Breast epithelium (tissue), 4 donors: ENCODE results near the gene BTNL2. TPM values are rescaled to one million over a fixed set of nuclear protein-coding genes. Genes with fewer than 3 reads are reported as not detected.

Source experiments
- DNase-seq, 2 donors: peaks; one replicate each; pipeline ENCODE4 v3.0.0-alpha.2; 2019; ENCODE audit warnings: low spot score in 2 of 2
- H3K27ac ChIP-seq, 2 donors: fragments of 200-600 bp; sonication (generic) in 1 of 2; one replicate each; pipeline ENCODE4 v1.5.1; 2016 to 2019; ENCODE audit warnings: mild to moderate bottlenecking in 1 of 2
- H3K27me3 ChIP-seq, 2 donors: fragments of 200-600 bp; sonication (generic) in 1 of 2; one replicate each; pipeline versions ENCODE4 v1.5.1 to v1.6.0; 2017 to 2019; ENCODE audit warnings: control low read depth in 1 of 2, mild to moderate bottlenecking in 1 of 2
- H3K36me3 ChIP-seq: fragments of 200-600 bp; one replicate; pipeline ENCODE4 v1.5.1; 2019
- H3K4me1 ChIP-seq, 2 donors: fragments of 200-600 bp; sonication (generic); one replicate each; pipeline ENCODE4 v1.5.1; 2016 to 2019; ENCODE audit warnings: control low read depth in 1 of 2
- H3K4me3 ChIP-seq, 3 donors: fragments of 200-600 bp; sonication (generic); 1 replicate in 2 of 3; 2 replicates in 1 of 3; pipeline ENCODE4 v1.5.1; 2016 to 2019; ENCODE audit warnings: mild to moderate bottlenecking in 3 of 3, moderate library complexity in 2 of 3
- H3K9me3 ChIP-seq, 2 donors: fragments of 200-600 bp; sonication (generic) in 1 of 2; one replicate each; pipeline ENCODE4 v1.5.1; 2016 to 2019; ENCODE audit warnings: control low read depth in 1 of 2
- POLR2A ChIP-seq: fragments of 450-650 bp; IDR thresholded peaks from one replicate; pipeline ENCODE4 v1.6.1; 2016; ENCODE audit warnings: antibody characterized with exemption, mild to moderate bottlenecking, moderate library complexity
- POLR2AphosphoS5 ChIP-seq, 3 donors: sonication (generic); formaldehyde crosslinking; IDR thresholded peaks; one replicate each; pipeline ENCODE4 v1.6.1; 2017; ENCODE audit warnings: antibody characterized with exemption in 3 of 3
- intact Hi-C: fragments of 100-400 bp; cut with DNase I; formaldehyde crosslinking; loops from one replicate; pipeline ENCODE4 v1.15.1; 2023; ENCODE audit warnings: low total_unique reads
- total RNA-seq, 3 donors: library from RNA; depleted of rRNA; stranded (reverse); fragments of >200 nt; gene quantifications; one replicate each; pipeline ENCODE4 v1.1.0, GENCODE V29; 2016
- TF ChIP-seq, protein P1 (sequence below), 3 donors: fragments of 450-650 bp; IDR thresholded peaks; one replicate each; pipeline ENCODE4 v1.5.1; 2016 to 2017; ENCODE audit warnings: antibody characterized with exemption in 3 of 3, mild to moderate bottlenecking in 3 of 3, moderate library complexity in 3 of 3

Gene BTNL2
- total RNA-seq, 3 donors from 2014 or later: not detected

GRCh38 chr6:32413427-32414047 lies 6.6 kb upstream of the BTNL2 start:
- no peak for TF ChIP-seq POLR2A
- TF ChIP-seq, protein P1, sequence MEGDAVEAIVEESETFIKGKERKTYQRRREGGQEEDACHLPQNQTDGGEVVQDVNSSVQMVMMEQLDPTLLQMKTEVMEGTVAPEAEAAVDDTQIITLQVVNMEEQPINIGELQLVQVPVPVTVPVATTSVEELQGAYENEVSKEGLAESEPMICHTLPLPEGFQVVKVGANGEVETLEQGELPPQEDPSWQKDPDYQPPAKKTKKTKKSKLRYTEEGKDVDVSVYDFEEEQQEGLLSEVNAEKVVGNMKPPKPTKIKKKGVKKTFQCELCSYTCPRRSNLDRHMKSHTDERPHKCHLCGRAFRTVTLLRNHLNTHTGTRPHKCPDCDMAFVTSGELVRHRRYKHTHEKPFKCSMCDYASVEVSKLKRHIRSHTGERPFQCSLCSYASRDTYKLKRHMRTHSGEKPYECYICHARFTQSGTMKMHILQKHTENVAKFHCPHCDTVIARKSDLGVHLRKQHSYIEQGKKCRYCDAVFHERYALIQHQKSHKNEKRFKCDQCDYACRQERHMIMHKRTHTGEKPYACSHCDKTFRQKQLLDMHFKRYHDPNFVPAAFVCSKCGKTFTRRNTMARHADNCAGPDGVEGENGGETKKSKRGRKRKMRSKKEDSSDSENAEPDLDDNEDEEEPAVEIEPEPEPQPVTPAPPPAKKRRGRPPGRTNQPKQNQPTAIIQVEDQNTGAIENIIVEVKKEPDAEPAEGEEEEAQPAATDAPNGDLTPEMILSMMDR (IDR thresholded peaks at IDR 0.05): peak; percentile 76 to 91 (median 78)
- peak in 2 of 3 donors; percentile 11 to 23 for TF ChIP-seq POLR2AphosphoS5 (IDR thresholded peaks at IDR 0.05)
- H3K4me3 ChIP-seq: no peak overlapping the region
- H3K27ac ChIP-seq: no peak overlapping the region
- no peaks in the 10 kb centered on the region for H3K4me1 ChIP-seq
- no peaks in the 10 kb centered on the region for H3K36me3 ChIP-seq
- H3K9me3 ChIP-seq: no peaks in the 10 kb centered on the region
- intact Hi-C loops: no loop called here
- DNase-seq: peak; percentile 70 to 72
- peaks cover 0 to 34% of the 10 kb centered on the region in 2 donors for H3K27me3 ChIP-seq

- intact Hi-C loops: no loop called here
- no peak for TF ChIP-seq POLR2AphosphoS5 (IDR thresholded peaks at IDR 0.05)
- no peak for TF ChIP-seq POLR2A
- TF ChIP-seq, protein P1 (IDR thresholded peaks at IDR 0.05): no peak
- Histone ChIP-seq H3K27ac (no peak overlapping the region), H3K27me3 (peaks cover 0 to 36% of the 10 kb centered on the region in 2 donors), H3K4me1 (no peaks in the 10 kb centered on the region), H3K36me3 (no peaks in the 10 kb centered on the region), H3K9me3 (no peaks in the 10 kb centered on the region), H3K4me3 (no peak overlapping the region)
- no peak for DNase-seq
Observed at GRCh38 chr6:32411566-32412327, 4.8 kb upstream of the BTNL2 start.

DNA sequence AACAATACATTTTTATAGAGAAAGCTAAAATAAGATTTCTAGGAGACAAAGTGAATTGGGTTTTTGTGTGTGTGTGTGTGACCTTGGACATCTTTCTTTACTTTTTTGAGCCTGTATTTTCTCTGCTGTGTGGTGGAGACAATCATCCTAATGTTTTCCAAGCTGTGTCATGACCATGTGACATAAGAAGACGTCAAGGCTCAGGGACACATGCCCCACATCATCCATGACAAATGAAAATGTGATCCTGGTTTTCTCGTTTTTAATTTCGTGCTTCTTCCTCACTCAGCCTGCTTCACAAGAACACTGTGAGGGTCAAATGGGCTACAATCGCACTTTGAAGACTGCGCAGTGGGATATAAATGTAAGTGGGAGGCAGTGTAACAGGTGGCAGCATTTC lies 3.9 kb upstream of the BTNL2 start:
- H3K9me3 ChIP-seq: no peaks in the 10 kb centered on the region
- no peaks in the 10 kb centered on the region for H3K4me1 ChIP-seq
- H3K27me3 ChIP-seq: peaks cover 0 to 36% of the 10 kb centered on the region in 2 donors
- no peak overlapping the region for H3K27ac ChIP-seq
- no peak for TF ChIP-seq POLR2AphosphoS5 (IDR thresholded peaks at IDR 0.05)
- TF ChIP-seq POLR2A: no peak
- TF ChIP-seq, protein P1 (IDR thresholded peaks at IDR 0.05): no peak
- H3K4me3 ChIP-seq: no peak overlapping the region
- no peak for DNase-seq
- intact Hi-C loops: no loop called here
- no peaks in the 10 kb centered on the region for H3K36me3 ChIP-seq

- Histone ChIP-seq H3K36me3 (no peaks in the 10 kb centered on the region), H3K27me3 (peaks cover 0 to 36% of the 10 kb centered on the region in 2 donors), H3K9me3 (no peaks in the 10 kb centered on the region), H3K27ac (no peak overlapping the region), H3K4me1 (no peaks in the 10 kb centered on the region), H3K4me3 (no peak overlapping the region)
- TF ChIP-seq POLR2AphosphoS5 (IDR thresholded peaks at IDR 0.05) (no peak), POLR2A (no peak)
- TF ChIP-seq, protein P1 (IDR thresholded peaks at IDR 0.05): no peak
- intact Hi-C loops: no loop called here
- no peak for DNase-seq
Observed at GRCh38 chr6:32406197-32406596, 784 bp downstream of the BTNL2 start.

GRCh38 chr6:32405656-32406055 lies 1.3 kb downstream of the BTNL2 start:
- no peaks in the 10 kb centered on the region for H3K36me3 ChIP-seq
- intact Hi-C loops: no loop called here
- H3K4me3 ChIP-seq: no peak overlapping the region
- DNase-seq: no peak
- H3K27ac ChIP-seq: no peak overlapping the region
- peaks cover 0 to 36% of the 10 kb centered on the region in 2 donors for H3K27me3 ChIP-seq
- H3K4me1 ChIP-seq: no peaks in the 10 kb centered on the region
- no peaks in the 10 kb centered on the region for H3K9me3 ChIP-seq
- TF ChIP-seq POLR2A: no peak
